GM21447 (cell line): ENCODE data around the gene LUC7L.
"Not testable (repeated sequence)": the region's sequence is repeated elsewhere in the genome, so short reads cannot be mapped to it uniquely, and the experiment has no call there.

Source experiments
- ATAC-seq: cut with Tn5 transposase; IDR thresholded peaks from one replicate; pipeline ENCODE4 v1.9.1; 2021; ENCODE audit not compliant: unreplicated experiment

The LUC7L gene

DNA sequence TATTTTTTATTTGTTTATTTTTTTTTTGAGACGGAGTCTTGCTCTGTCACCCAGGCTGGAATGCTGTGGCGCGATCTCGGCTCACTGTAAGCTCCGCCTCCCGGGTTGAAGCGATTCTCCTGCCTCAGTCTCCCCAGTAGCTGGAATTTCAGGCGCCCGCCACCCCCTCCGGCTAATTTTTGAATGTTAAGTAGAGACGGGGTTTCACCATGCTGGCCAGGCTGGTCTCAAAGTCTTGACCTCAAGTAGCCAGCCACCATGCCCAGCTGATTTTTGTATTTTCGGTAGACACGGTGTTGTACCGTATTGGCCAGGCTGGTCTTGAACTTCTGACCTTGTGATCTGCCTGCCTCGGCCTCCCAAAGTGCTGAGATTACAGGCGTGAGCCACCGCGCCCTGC lies 1.1 kb upstream of the LUC7L start:
- not testable (repeated sequence) for ATAC-seq

DNA sequence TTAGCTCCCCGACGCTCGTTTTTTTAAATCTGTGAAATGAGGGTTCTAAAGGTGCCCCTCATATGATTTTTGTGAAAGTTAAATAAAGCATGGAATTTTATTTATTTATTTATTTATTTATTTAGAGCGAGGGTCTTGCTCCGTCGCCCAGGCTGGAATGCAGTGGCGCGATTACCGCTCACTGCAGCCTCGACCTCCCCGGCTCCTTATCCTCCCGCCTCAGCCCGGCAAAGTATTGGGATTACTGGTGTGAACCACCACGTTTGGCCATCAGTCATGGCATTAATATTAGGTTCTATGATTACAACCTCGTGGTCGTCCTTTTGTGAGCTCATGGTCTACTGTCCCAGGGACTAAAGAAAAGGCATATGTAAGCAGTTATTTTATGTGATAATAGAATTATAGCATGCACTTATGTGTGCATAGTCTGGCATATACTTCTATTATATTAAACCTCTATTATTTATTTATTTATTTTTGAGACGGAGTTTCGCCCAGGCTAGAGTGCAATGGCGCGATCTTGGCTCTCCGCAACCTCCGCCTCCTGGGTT lies 557 bp upstream of the LUC7L start:
- ATAC-seq: no peak

DNA sequence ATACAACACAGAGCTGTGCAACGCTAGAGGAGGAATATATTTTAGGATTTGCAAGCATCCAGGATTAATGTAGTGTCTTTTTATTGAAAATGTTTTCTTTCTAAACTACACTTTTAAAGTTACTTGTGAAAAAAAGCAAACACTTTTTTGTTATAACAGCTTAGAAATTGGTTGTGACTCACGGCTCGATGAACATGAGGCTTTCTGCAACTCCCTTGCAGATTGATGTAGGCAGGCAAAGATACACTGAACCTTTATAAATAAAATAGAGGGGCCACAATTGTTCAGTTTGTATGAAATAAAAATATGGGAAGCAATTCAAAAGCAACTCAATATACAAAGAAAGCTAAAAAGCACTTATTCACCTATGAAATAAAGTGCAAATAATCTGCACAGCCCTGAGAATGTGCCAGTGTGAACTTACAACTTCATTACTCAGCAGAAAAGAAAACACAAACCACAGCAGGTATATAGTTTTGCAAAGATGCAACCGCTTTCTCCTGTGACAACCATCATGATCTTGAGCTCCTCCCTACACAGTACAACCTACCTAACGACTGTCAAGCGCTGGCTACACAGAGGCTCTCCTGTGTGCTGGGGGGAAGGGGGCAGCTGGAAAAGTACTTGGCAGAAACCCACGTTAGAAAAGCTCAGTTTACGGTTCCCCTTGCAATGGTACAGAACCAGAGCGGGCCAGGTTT lies 948 bp downstream of the LUC7L start:
- no peak for ATAC-seq

DNA sequence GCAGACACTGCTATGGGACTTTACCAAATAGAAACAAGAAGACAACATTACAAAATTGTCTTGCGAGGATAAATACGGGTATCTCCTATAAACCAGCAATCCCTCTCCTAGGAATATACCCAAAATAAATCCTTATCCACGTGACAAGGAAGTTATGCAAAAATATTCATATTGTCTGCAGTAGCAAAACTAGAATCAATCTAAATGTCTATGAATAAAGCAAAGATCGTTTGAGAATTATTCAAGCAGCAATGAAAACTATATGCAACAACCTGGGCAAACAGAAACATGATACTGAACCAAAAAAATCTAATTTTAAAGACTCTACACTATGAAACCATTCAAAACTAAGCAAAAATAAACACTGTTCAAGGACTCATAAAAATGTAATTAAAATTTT lies 9.2 kb downstream of the LUC7L start:
- no peak for ATAC-seq

DNA sequence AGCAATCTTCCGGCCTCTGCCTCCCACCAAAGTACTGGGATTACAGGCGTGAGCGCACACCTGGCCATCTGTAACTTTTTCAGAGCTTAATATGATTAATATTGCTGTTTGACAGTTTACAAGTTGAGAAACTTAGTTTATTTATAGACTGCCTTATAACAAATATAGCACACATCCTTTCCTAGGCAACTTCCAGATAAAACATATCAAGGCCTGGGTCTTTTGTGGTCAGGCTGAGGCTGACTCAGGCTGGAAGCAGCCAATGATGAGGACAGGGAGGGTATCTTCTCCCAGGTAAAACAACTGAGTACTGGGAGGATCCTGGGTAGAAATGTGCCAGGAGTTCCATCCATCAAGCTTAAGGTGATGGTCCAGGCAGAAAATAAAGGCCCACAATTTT lies 16.2 kb downstream of the LUC7L start:
- ATAC-seq: no peak

DNA sequence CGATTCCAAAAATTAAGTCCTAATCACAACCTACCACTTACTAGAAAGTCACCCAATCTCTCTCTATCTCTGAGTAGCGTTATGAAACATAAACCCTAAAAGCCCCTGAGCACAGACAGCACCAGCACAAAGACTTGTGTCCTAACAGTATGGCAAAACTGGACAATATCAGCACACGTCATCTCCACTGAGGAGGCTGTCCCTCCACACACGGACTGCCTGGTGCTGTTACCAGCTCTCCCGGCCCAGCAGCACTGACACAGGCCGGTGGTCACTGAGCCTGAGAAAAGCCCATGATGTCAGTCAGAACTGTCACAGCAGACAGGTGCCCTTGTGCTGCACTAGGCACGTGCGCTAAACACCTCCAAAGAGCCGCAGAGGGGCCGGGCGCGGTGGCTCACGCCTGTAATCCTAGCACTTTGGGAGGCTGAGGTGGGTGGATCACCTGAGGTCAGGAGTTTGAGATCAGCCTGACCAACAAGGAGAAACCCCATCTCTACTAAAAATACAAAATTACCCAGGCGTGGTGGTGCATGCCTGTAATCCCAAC lies 17.5 kb downstream of the LUC7L start:
- not testable (repeated sequence) for ATAC-seq

DNA sequence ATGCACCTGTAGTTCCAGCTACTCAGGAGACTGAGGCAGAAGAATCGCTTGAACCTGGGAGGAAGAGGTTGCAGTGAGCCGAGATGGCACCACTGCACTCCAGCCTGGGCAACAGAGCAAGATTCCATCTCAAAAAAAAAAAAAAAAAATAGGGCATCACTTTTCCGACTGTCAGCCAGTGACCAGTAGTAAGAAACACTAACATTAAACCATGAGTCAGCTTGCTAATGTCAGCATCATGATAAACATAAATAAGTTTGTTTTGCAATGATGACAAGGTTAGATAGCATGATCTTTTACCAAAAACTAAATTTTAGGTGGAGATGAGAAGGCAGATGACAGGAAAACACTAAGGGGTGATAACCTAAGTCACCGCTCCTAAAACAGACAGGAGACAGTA lies 19.9 kb downstream of the LUC7L start:
- not testable (repeated sequence) for ATAC-seq

DNA sequence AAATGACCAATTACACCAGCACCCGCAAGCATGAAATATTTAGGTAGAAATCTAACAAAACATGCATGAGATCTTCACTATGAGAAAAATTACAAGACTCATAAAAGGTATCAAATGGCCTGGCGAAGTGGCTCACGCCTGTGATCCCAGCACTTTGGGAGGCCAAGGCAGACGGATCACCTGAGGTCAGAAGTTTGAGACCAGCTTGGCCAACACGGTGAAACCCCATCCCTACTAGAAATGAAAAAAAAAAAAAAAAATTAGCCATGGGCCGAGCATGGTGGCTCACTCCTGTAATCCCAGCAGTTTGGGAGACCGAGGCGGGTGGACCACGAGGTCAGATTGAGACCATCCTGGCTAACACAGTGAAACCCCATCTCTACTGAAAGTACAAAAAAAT lies 25.2 kb downstream of the LUC7L start:
- ATAC-seq: not testable (repeated sequence)

DNA sequence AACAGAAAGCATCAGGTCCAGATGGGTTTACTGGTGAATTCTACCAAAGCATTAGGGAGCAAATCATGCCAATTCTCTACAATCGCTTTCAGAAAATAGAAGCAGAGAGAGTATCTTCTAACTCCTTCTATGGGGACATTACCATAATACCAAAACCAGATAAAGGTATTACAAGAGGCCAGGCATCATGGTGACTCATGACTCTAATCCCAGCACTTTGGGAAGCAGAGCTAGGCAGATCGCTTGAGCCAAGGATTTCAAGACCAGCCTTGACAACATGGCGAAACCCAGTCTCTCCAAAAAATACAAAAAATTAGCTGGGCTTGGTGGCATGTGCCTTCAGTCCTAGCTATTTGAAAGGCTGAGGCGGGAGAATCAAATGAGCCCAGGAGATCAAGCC lies 26.0 kb downstream of the LUC7L start:
- ATAC-seq: no peak

DNA sequence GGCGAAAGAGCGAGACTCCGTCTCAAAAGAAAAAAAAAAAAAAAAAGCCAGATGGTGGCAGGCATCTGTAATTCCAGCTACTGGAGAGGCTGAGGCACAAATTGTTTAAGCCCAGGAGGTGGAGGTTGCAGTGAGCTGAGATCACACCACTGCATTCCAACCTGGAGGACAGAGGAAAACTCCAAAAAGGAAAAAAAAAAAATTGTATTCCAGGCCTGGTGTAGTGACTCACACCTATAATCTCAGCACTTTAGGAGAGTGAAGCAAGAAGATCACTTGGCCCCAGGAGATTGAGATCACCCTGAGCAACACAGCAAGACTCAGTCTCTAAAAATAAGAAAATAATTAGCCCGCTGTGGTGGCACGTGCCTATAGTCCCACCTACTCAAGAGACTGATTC lies 28.9 kb downstream of the LUC7L start:
- no peak for ATAC-seq

DNA sequence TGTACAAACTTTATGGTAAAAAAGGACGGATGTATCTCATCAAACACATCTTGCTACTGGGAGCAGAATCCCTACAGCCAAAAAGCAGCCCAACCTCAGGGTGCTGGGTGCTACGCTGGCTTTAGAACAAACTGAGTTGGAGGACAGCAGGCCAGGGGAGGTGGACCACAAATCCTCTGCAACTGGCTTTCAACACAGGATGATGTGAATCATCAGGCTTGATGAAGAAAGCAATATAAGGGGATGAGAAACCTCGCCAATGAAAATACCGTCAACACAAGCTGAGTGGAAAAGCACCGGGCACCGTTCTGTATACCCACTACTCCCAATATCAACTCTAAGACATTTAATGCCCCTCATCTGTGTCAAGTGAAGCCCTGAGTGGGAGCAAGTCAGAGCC lies 34.7 kb downstream of the LUC7L start:
- no peak for ATAC-seq

GRCh38 chr16:193441-193840 lies 35.8 kb downstream of the LUC7L start:
- ATAC-seq: no peak

DNA sequence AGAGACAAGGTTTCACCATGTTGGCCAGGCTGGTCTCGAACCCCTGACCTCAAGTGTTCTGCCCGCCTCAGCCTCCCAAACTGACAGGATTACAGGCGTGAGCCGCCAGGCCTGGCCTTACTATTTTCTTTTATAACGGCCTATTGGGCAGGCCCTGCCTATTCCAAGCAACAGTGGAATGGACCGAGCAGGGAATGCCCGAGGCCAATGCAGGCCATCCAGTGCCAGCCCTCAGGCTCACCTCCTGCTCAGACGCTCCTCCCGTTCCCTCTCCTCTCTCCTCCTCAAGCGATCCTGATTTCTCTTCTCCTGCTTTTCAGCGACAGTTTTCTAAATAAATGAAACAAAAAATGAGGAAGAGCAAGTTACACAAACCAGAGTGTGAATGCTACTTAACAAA lies 36.6 kb downstream of the LUC7L start:
- ATAC-seq: no peak

GRCh38 chr16:191831-192230 lies 37.4 kb downstream of the LUC7L start:
- no peak for ATAC-seq

GRCh38 chr16:189604-190186 lies 39.6 kb downstream of the LUC7L start:
- no peak for ATAC-seq

DNA sequence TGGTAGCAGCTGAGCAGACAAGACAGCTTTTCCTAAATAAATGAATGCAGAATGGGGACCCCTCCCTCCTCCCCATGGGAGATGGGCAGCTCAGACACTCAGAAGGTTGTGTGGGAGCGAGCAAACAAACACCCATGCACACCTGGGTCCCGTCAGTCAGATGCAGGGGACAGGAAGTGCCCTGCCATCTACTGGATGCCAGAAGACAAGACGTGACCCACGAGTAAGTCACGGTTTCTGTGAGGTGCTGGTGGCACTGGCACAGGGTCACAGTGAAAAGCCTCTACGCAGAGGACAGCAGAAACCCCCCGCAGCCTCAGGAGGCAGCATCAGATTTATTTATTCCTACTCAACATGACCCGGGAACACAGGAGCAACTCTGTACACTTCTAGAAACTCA lies 40.6 kb downstream of the LUC7L start:
- no peak for ATAC-seq

GRCh38 chr16:187330-187729 lies 41.9 kb downstream of the LUC7L start:
- ATAC-seq: no peak

GRCh38 chr16:185691-186090 lies 43.6 kb downstream of the LUC7L start:
- ATAC-seq: no peak

GRCh38 chr16:185213-185612 lies 44.0 kb downstream of the LUC7L start:
- ATAC-seq: no peak

GRCh38 chr16:183005-183404 lies 46.2 kb downstream of the LUC7L start:
- no peak for ATAC-seq

DNA sequence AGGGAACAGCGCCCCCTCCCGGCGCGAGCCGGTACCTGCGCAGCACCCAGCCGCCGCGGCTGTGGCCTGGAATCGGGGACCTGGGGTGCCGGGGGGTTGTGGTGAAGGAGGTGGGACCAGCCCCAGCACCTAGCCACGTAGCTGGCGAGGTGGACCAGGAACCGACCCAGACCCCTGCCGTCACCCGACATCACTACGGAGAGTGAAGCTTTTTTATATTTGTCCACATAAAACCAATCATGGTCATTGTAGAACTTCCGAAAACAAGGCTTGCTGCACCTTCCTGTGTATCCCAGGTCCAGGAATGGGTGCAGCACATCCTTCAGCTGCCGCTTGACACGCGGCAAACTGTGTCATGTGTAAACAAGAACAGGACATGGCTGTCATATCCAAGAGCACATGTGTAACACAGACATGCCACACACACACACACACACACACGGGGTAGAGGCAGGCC lies 47.7 kb downstream of the LUC7L start:
- no peak for ATAC-seq
